ENCODE results near the gene CMTR1.
"Not testable (repeated sequence)": the region's sequence is repeated elsewhere in the genome, so short reads cannot be mapped to it uniquely, and the experiment has no call there.

CMTR1 gene

GRCh38 chr6:37495244-37495934, 62.4 kb downstream of the CMTR1 start:
- DNase-seq, result peak; percentile 82

- DNase-seq, result no peak
These were observed 64.2 kb downstream of the CMTR1 start for GRCh38 chr6:37496951-37497885.

DNA sequence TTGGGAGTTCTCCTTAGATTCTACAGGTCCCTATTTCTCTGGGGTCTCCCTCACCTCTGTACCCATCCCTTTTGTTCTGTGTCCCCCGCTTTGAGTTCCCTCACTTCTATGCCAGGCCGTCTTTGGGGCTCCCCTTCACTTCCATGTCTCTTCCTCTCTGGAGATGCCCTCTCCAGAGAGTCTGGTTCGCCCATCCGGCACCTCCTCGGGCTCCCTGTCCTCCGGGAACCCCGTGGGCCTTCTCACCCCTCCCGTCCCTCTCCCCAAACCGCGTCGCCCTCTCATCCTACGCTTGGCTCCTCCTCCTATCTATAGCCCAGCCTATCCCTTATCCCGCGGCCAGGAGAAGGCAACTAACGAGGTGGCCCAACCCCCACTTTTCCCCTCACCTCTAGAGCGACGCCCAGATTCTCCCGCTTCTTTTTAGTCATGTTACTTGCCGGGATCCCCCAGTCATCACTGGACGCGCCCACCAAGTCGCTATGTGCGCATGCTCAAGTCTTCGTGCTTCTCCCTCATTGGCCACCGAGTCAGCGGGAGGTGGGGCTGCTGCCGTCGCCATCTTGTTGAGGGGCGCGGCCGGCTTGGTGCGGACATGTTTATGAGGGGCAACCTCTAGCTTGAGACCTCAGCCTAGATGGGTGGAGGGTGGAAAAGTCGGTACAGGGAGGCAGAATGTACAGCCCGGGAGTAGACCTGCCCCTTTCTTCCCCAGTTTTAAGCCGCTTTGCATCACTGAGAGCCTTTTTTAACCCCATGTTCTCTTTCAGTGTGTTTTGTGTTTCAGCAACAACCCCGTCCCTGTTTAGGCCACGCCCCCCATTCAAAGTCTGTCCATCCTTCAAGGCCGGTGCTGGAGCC, 66.6 kb downstream of the CMTR1 start, which contains the start of gene CCDC167:
CCDC167 (minus strand) TSS at position 461 of the 861 bp plus-strand sequence; CDS start at position 431, 30 bp downstream.
- peak; percentile 100 for DNase-seq

DNA sequence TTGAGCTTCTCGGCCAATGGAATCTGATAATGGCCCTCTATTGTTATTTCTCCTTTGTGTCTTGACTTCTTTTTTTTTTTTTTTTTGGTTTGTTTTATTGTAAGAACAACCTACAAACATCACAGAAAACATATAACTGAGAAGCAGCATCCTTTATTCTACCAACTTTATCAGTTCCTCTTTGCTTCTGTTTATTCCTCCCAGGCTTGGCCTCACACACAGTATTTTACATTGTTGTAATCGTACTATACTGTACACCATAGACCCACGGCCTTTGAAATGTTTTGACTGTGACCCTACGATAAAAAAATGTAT, 67.2 kb downstream of the CMTR1 start:
- no peak for DNase-seq

- DNase-seq, result not testable (repeated sequence)
These were observed 67.9 kb downstream of the CMTR1 start for GRCh38 chr6:37500904-37501303.

DNA sequence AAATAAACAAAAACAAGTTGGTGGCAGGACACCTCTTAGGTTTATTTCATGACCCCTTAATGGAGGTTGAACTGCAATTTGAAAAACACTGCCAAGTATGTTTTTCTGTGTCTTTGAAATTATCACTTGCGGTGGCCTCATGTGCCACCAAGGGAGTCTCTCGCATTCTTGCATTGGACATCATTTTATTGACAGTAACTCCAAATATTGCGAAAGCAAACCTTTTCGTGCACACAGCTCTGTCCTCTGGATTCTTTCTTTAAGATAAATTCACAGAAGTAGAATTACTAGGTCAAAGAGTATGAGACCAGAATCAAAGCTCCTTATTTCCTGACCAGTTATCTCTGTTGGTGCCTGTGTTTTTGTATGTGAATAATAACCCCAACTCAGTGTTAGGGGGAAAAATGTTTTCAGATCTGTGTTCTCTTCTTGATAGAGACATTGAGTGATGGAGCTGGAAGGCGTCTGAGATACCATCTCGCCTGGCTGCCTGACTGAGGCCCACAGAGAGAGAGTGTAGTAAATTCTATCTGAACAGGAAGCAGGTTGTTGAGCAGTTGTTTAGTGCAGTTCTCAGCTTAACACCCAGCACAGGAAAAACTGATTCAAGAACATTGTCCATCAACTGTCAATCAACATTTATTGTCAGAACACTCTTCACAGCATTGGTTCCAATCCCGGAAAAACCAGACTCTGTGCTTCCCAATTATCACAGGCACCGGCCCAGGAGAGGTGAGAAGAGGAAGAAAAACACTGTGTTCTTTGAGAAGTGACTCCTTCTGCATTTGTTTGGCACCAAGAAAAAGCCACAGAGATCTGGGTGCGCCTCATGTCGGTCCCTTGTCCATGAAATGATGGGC, 68.8 kb downstream of the CMTR1 start:
- DNase-seq, result no peak

DNA sequence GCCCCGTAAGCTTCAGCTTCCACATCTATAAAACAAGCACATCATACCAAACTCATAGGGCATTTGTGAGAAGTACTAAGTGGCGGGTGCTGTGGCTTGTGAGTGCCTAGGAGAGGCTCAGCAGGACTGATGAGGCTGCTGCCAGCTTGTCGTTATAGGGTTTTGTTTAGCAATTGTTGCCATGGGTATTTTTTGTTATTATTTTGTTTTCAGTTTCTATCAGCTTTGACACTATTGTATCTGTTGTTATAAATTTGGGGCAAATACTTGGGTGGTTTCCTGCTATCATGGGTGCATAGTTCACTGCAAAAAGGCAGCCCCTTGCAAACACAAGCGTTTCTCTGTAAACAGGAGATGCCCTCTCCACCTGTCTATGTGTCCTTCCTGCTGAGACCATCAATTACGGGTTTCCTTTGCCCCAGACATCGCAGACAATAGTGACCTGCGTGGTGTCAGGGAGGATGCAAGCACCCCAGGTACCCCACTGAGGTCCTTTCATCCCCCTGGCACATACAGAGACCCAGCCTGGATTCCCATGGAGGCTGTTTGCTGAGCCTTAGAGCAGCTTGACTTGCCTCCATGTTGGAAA, 69.8 kb downstream of the CMTR1 start:
- DNase-seq, result peak; percentile 99

DNA sequence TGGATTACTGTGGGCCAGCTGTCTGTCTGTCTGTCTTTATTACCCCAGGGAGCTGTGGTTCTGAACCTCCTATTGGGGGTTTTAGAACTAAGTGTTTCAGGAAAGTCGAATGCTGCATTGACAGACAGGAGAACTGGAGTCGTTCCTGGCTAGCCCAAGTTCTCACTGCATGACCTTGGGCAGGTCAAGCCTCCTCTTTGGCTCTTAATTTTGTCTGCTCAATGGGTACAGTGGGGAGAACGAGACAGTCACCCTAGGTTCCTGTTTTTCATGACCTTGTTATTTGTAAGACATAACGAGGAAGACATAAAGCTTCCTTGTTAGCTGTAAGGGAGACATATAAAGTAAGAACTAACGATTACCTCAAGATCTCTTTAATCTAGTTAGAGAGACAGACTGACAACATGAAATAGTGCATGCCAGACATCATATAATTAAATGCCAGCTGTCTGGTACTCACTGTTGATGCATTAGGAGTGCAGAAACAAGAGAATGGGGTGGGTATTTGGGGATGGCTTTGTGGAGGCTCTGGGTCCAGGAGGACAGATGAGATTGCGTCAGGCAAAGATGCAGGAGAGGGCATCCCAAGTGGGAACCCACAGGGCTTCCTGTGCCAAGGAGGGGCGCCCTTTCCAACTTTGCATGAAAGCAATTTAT, 70.4 kb downstream of the CMTR1 start:
- DNase-seq, result peak; percentile 82

DNA sequence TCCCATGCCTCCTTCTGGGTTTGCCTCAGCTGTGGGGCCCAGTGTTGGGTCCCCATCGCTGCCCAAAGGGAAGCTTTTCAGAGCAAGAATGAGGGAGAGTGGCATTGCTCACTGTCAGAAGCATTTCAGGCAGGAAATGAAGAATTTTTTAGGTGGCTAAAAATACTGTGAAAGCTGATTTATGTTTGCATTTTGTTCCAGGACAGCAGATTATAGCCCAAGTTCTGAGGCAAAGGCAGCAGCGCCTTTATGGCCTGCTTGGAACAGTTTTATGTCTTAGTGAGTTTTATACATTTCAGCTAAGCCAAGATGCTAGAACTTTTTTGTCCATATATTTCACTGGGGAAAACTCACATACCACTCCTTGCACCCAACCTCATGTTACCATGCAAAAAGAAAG, 71.0 kb downstream of the CMTR1 start:
- DNase-seq, result no peak

DNA sequence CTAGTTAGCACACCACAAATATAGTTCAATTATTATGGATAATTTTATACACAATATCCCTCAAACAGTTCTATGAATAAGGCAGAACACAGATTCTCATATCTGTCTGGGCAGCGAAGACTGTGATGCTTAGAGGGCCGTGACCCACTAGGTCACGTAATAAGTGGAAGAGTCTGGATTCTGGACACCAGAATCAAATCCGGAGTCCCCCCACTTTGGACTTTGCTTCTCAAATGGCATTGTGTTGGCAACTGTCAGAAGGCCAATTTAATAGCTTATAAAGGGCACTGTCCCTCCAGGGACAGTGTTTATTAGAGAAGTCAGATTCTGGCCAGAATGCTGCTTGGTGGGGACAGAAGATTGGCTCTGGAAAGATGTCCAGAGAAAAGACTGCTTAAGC, 73.5 kb downstream of the CMTR1 start:
- DNase-seq, result no peak

DNA sequence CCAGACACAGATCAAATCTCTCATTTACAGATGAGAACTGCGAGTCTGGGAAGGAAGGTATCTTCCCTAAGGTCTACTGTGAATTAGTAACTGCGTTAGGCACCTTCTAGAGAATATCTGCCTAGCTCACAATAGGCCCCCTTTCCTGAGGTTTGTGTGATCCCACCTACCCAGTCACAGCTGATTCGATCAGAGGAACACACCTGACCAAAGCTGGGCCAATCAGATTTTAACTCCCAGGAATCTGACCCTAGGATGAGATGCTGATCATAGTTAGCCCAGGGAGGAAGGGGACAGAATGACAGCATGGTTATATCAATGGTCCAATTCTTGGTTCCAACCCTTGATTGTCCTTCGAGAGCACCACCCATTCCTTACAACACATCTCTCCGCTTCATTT, 74.1 kb downstream of the CMTR1 start:
- DNase-seq, result no peak

GRCh38 chr6:37507690-37508421, 74.8 kb downstream of the CMTR1 start:
- peak; percentile 37 for DNase-seq

DNA sequence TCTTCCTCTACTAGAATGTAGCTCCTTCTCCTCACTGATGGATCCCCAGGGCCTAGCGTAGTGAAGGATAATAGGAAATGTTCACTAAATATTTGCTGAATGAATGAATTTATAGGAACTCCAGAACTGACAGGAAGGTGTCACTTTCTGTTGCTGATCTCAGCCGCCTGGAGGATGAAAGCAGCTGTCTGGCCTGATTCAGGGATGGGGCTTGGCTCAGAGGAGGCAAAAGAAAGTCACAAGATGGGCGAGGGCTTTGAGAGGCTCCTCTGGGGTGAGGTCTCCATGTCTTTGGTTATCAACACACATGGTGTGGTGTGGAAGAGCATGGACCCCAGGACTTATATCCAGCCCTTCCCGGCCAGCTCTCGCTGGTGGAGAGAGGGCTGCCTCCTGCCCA, 78.2 kb downstream of the CMTR1 start:
- DNase-seq, result no peak

- no peak for DNase-seq
These were observed 78.9 kb downstream of the CMTR1 start for GRCh38 chr6:37511910-37512399.

- DNase-seq, result peak; percentile 55
These were observed 79.5 kb downstream of the CMTR1 start for GRCh38 chr6:37512400-37513011.

DNA sequence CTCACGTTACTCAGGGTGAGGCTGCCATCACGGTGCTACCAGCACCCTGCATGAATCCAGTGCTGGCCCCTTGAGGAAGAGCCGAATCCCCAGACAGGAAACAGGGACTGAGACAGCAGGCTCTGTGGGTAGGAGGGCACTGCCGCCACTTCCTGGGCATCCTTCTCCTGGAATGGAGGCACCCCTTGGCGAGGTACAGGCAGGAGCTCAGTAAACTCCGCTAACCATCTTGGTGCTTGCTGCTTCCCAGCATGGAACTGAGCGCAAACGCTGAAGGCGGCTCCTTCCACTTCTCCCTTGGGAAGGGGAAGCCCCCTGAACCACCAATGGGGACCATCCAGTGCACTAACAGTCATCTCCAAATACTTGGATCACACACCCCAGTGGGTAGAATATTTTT, 80.1 kb downstream of the CMTR1 start:
- DNase-seq, result peak; percentile 60

GRCh38 chr6:37513576-37513975, 80.6 kb downstream of the CMTR1 start:
- DNase-seq, result peak; percentile 59

GRCh38 chr6:37514321-37514771, 81.3 kb downstream of the CMTR1 start:
- DNase-seq, result peak; percentile 73

DNA sequence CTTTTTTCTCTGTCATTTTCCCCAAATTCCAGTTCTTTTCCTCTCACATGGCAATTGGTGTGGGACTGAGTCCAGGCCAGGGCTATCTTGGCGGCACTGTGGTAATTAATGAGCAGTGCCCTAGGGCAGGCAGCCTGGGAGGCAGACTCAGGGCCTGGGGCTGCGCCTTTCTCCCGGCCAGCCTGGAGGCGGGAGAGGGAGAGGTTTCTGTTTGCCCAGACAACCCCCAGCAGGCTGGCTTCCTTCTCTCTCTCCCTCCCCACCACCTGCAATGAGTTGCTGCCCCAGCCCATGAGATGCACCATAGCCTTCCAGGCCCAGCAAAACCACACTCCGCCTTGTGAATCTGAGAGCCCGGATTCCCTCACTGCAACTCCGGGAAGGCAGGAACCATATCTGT, 81.8 kb downstream of the CMTR1 start:
- DNase-seq, result peak; percentile 89

DNA sequence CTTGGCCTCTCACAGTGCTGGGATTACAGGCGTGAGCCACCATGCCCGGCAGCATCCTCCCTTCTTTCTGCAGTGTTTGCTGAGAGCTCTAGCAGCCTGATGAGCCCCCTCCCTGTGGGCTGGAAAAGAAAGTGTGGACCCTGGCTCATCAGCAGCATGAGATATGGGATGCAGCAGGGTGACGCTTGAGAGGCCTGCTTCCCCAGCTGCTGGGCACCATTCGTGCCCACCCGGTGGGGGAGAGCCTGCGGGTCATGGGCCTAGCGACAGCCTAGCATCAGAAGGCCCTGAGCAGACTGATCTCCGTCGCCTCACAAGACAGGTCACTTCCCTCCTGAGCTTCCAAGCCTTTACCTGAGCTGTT, 82.7 kb downstream of the CMTR1 start:
- peak; percentile 91 for DNase-seq

All from NCI-H69 (cell line).